HK-2 (cell line): ENCODE measurements around the gene CERS4.
"Not testable (repeated sequence)": the region's sequence is repeated elsewhere in the genome, so short reads cannot be mapped to it uniquely, and the experiment has no call there.

Source experiments
- DNase-seq: peaks from one replicate; pipeline ENCODE4 v3.0.0-alpha.2; 2018; ENCODE audit not compliant: unreplicated experiment

CERS4 gene

GRCh38 chr19:8209462-8210378 lies 550 bp downstream of the CERS4 start:
- peak; percentile 48 for DNase-seq

- no peak for DNase-seq
These were observed 1.4 kb downstream of the CERS4 start for GRCh38 chr19:8210421-8211101.

GRCh38 chr19:8212212-8212611 lies 3.0 kb downstream of the CERS4 start:
- DNase-seq: no peak

GRCh38 chr19:8212916-8213315 lies 3.7 kb downstream of the CERS4 start:
- DNase-seq: no peak

DNA sequence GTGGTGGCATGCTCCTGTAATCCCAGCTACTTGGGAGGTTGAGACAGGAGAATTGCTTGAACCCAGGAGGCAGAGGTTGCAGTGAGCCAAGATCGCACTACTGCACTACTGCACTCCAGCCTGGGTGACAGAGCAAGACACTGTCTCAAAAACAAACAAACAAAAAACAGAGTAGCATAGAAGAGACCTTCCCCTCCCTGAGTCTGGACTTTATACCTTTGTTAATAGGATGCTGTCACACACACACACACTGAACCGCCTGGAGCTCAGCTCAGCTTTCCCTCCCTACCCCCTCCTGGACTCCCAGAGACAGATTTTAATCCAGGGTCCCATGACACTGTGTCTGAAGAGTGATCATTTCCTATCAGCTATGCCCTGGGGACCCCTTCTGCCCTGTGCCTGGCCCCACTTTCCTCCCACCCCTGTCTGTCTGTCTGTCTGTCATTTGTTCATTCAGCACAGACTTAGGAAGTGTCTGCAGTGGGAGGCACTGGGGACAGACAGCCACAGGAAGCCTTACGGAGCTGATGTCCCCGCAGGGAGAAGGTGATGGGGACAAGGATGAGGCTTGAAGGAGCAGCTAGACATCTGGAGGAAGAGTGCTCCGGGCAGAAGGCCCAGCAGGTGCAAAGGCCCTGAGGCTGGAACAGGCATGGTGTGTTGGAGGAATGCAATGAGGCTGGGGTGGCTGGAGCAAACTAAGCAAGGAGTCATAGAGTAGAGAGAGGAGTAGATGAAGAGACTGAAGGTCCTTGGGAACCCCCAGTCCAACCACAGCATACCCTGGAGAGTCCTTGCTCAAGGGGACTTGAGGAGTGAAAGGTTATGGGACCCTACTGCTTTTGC lies 4.9 kb downstream of the CERS4 start:
- no peak for DNase-seq

GRCh38 chr19:8214802-8215201 lies 5.6 kb downstream of the CERS4 start:
- no peak for DNase-seq

DNA sequence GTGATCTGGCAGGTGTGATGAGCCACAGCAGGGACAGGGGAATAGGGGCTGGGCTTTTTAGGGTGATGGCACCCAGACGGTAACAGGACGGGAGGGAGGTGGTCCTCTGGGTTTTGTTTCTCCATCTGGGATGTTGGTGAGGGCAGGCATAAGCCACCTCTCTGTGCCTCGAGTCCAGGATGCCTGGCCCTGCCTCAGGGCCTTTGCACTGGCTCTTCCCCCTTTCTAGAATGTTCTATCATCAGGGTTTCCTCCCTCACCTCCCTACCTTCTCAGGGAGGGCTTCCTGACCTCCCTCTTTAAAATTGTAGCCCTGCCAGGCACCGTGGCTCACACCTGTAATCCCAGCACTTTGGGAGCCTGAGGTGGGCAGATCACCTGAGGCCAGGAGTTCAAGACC lies 6.6 kb downstream of the CERS4 start:
- DNase-seq: no peak

GRCh38 chr19:8216357-8216756 lies 7.2 kb downstream of the CERS4 start:
- DNase-seq: no peak

DNA sequence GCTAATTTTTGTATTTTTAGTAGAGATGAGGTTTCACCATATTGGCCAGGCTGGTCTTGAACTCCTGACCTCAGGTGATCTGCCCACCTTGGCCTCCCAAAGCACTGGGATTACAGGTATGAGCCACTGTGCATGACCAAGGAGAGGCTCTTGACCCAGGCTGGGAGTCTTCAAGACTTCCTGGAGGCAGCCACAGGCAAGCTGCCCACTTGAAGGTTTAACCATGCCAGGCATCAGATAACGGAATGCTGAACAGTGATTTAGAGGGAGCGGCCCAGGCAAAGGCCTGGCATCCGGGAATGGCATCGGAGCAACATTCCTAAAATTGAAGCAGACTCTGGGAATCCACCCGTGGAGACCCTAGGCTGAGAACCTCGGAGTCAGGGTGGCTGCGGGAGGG lies 9.0 kb downstream of the CERS4 start:
- not testable (repeated sequence) for DNase-seq

- DNase-seq: no peak
These were observed 11.3 kb downstream of the CERS4 start for GRCh38 chr19:8220481-8220880.

DNA sequence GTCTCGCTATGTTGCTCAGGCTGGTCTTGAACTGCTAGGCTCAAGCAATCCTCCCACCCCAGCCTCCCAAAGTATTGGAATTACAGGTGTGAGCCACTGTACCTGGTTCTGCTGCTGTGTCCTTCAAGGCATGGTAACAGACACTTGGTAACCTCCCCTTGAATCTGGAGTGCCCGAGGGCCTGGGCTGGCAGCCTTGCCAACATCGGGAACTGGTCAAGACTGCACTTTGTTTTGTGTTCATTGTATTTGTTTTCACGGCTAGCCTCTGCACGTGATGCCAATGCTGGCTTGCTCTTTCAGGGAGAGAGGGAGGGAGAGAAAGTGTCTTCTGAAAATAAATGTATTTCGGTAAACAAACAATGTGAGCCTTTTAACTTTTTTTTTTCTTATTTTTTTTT lies 12.0 kb downstream of the CERS4 start:
- DNase-seq: no peak

DNA sequence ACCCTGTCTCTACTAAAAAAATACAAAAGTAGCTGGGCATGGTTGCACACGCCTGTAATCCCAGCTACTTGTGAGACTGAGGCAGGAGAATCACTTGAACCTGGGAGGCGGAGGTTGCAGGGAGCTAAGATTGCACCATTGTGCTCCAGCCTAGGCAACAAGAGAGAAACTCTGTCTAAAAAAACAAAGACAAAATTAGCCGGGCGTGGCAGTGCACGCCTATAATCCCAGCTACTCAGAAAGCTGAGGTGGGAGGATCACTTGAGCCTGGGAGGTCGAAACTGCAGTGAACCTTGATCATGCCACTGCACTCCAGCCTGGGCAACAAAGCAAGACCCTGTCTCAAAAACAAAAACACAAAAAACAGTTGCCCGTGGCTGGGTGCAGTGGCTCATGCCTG lies 14.3 kb downstream of the CERS4 start:
- DNase-seq: not testable (repeated sequence)

GRCh38 chr19:8224394-8225145 lies 15.4 kb downstream of the CERS4 start:
- no peak for DNase-seq

- DNase-seq: no peak
These were observed 22.0 kb downstream of the CERS4 start for GRCh38 chr19:8231073-8231604.

GRCh38 chr19:8233370-8233769 lies 24.2 kb downstream of the CERS4 start:
- no peak for DNase-seq

DNA sequence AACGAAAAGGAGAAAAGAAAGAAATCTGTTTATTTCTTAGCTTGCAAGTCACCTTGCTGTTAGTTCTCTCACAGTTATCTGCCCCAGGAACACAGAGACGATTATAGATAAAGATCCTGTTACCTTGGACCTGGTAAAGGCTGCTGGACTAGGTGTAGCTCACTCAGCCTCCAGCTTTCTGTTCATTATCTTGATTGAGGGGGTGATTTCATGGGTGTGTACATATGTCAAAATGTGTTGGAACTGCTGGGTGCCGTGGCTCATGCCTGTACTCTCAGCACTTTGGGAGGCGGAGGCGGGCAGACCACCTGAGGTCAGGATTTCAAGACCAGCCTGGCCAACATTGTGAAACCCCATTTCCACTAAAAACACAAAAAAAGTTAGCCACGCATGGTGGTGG lies 27.9 kb downstream of the CERS4 start:
- DNase-seq: no peak

- no peak for DNase-seq
These were observed 29.1 kb downstream of the CERS4 start for GRCh38 chr19:8238251-8238650.

DNA sequence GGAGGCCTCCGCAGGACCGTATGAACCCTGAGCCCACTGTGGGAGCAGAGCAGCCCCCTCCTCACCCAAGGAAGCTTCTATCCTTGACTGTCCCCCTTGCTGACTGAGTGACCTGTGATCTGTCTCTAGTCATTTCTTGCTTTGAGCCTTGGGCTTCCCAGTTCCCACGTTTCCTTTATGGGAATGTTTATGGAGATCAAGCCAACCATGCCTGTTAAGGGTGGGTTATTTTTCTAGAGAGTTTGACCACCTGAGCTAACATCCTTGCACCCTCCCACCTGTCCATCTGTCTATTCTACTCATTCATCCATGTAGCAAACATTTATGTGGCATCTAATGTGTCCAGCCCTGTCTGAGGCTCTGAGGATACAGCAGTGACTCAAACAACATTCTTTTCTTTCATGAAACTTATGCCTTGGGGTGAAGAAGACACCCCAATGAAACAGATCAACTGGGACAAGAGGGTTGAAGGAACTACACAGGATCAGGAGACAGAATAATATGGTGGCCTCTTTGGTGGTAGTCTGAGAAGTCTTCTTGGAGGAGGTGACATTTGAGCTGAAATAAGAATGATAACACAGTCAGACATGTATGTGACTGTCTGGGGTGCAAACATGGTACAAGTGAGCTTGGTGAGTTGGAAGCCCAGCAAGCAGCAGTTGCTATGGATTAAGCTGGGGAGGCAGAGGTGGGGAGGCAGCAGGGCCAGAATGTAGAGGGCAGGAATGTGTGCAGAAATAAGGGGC lies 30.5 kb downstream of the CERS4 start:
- no peak for DNase-seq

GRCh38 chr19:8240274-8241229 lies 31.4 kb downstream of the CERS4 start:
- DNase-seq: peak; percentile 93
